Activated T-helper 1 cell treated with anti-CD3 and anti-CD28 coated beads, Interleukin-12 subunit alpha, Interleukin-12 subunit beta, Interleukin-2, Interleukin-4 antibody, amounts not matched to agents 30 ng/mL and 10 ng/mL and 1 ng/mL, durations not matched to agents 14 hours and 24 hours and 36 hours (primary cell): Measurements from ENCODE around the gene WSCD1. TPM values are rescaled to one million over a fixed set of nuclear protein-coding genes. Genes with fewer than 3 reads are reported as not detected.

Source experiments
- DNase-seq: peaks from one replicate; pipeline ENCODE4 v3.0.0; 2021; ENCODE audit warnings: low spot score
- H3K27ac Mint-ChIP-seq: one replicate; pipeline ENCODE4 v1.8.0; 2021; ENCODE audit warnings: mild to moderate bottlenecking, mixed read lengths
- H3K27me3 Mint-ChIP-seq: one replicate; pipeline ENCODE4 v1.8.0; 2022; ENCODE audit warnings: mild to moderate bottlenecking, moderate library complexity, mixed read lengths; ENCODE audit not compliant: insufficient read depth
- H3K36me3 Mint-ChIP-seq: one replicate; pipeline ENCODE4 v1.8.0; 2021; ENCODE audit warnings: low read depth, mixed read lengths
- H3K4me1 Mint-ChIP-seq: one replicate; pipeline ENCODE4 v1.8.0; 2021; ENCODE audit warnings: low read depth, mixed read lengths
- H3K4me3 Mint-ChIP-seq: one replicate; pipeline ENCODE4 v1.8.0; 2021; ENCODE audit warnings: mild to moderate bottlenecking, moderate library complexity, mixed read lengths
- H3K9me3 Mint-ChIP-seq: one replicate; pipeline ENCODE4 v1.8.0; 2021; ENCODE audit warnings: mixed read lengths
- intact Hi-C: fragments of 100-400 bp; cut with micrococcal nuclease; formaldehyde crosslinking; loops from one replicate; pipeline ENCODE4 v1.15.1; 2024
- total RNA-seq: library from RNA; stranded (reverse); gene quantifications from 2 replicates; pipeline ENCODE4 v1.2.3, GENCODE V29; 2022

WSCD1 gene
- total RNA-seq, 1 donor from 2014 or later, result 0.10 TPM

DNA sequence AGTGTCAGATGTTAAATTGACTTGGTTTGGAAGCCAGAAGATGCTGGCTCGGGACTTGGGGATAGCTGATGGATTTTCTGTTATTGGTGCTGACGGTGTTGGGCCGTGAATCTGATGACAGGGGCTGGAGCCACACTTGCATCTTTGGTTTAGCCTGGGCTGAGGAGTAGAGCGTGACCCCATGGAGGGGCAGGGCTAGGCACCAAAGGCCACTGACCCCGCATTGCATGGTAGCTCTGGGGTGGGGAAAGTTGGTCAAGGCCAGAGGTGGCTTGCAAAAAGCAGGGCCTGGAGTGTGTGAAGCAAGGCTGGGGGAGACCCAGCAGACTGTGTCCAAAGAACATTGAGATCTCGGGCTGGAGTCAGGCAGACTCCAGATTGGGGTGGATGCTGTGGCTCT, 25.3 kb downstream of the WSCD1 start:
- Mint-ChIP-seq H3K27me3 (peaks cover 2% of the 10 kb centered on the region), H3K4me3 (no peak overlapping the region), H3K27ac (no peak overlapping the region), H3K4me1 (no peaks in the 10 kb centered on the region), H3K9me3 (no peaks in the 10 kb centered on the region), H3K36me3 (no peaks in the 10 kb centered on the region)
- DNase-seq, result no peak
- intact Hi-C loops, result no loop called here

GRCh38 chr17:6096201-6097004, 26.2 kb downstream of the WSCD1 start:
- no peak for DNase-seq
- Mint-ChIP-seq H3K9me3 (no peaks in the 10 kb centered on the region), H3K36me3 (no peaks in the 10 kb centered on the region), H3K27ac (no peak overlapping the region), H3K4me1 (no peaks in the 10 kb centered on the region), H3K4me3 (no peak overlapping the region), H3K27me3 (peaks cover 2% of the 10 kb centered on the region)
- intact Hi-C loops, result no loop called here

DNA sequence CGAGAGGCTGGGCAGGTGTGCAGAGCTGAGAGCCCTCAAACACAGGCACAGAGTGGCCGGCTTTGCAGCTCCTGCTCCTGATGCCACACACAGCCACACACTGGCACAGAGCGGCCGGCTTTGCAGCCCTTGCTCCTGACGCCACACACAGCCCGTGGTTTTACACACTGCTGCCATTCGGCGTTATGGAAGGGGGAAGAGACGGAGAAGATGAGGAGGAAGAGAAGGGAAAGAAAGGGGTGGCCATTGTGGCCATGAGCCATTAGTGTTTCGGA, 26.8 kb downstream of the WSCD1 start:
- H3K27ac Mint-ChIP-seq, result no peak overlapping the region
- H3K27me3 Mint-ChIP-seq, result peaks cover 2% of the 10 kb centered on the region
- no peak for DNase-seq
- H3K36me3 Mint-ChIP-seq, result no peaks in the 10 kb centered on the region
- H3K4me3 Mint-ChIP-seq, result no peak overlapping the region
- intact Hi-C loops, result no loop called here
- no peaks in the 10 kb centered on the region for H3K9me3 Mint-ChIP-seq
- H3K4me1 Mint-ChIP-seq, result no peaks in the 10 kb centered on the region

DNA sequence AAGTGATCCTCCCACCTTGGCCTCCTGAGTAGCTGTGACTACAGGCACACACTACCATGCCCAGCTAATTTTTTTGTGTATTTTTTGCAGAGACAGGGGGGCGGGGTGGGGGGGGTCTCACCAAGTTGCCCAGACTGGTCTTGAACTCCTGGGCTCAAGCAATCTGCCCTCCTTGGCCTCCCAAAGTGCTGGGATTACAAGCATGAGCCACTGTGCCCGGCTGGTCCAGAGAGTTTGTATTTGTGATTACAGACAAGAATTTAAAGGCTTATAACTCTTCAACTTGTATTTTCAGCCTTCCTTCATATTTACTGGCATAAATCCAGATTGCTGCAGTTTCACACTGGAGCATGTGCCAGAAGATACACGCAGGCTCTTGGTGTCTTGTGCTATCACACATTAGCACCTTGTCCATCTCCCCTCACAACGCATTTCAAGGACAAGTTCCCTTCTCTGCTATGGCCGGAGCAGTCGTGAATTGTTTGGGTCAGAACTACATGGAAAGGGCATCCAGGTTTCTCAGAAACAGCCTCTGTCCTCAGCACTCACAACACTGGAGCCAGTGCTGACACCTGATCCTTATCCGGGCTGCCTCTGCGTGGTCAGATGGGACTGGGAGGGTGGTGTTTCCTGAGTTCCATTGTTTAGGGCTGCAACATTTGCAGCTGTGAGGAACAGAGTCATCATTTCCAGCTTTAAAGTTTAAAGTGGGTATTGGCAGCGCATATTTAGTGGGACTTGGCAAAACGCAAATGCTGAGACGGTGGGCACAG, 28.1 kb downstream of the WSCD1 start:
- no peak for DNase-seq
- Mint-ChIP-seq H3K4me3 (no peak overlapping the region), H3K27ac (no peak overlapping the region)

DNA sequence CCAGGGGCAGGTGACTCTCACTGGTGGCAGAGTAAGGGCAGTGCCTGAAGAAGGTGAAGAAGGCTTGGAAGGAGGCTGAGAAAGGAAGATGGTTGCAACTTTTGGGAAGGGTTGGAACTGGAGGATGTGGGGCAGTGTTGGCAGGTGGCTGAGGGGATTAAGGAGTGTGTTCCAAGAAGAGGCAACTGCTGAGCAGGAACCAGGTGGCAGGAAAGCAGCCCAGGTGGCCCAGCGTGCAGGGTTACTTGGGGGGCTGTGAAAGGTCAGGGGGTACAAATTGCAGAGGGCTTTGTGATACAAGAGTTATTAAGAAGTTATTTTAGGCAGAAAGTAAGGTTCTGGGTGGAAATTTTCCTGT, 28.6 kb downstream of the WSCD1 start:
- H3K9me3 Mint-ChIP-seq, result no peaks in the 10 kb centered on the region
- H3K4me1 Mint-ChIP-seq, result no peaks in the 10 kb centered on the region
- no peak overlapping the region for H3K4me3 Mint-ChIP-seq
- intact Hi-C loops, result no loop called here
- peaks cover 2% of the 10 kb centered on the region for H3K27me3 Mint-ChIP-seq
- no peak overlapping the region for H3K27ac Mint-ChIP-seq
- H3K36me3 Mint-ChIP-seq, result no peaks in the 10 kb centered on the region
- no peak for DNase-seq

More for the DNA sequence above, 28.1 kb downstream of the WSCD1 start:
- Mint-ChIP-seq H3K36me3 (no peaks in the 10 kb centered on the region), H3K27me3 (peaks cover 2% of the 10 kb centered on the region), H3K9me3 (no peaks in the 10 kb centered on the region), H3K4me1 (no peaks in the 10 kb centered on the region)
- intact Hi-C loops, result no loop called here

DNA sequence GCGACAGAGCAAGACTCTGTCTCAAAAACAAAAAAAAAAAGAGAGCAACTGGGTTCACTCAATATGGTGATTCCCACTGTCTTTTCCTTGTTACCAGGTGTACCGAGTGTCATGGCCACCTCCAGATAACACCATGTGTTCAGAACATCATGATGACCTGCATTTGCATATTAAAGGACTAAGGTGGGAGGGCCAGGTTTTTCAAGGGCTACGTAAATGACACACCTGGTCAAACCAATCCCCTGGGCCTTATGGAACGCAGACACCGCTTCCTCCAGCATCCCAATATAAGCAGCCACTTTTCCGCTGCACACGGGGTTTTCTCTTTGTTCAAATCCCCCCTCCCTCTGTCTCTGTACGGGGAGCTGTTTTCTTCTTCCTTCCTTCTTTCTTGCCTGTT, 29.3 kb downstream of the WSCD1 start:
- Mint-ChIP-seq H3K27ac (no peak overlapping the region), H3K4me3 (no peak overlapping the region), H3K9me3 (no peaks in the 10 kb centered on the region), H3K36me3 (no peaks in the 10 kb centered on the region), H3K27me3 (peaks cover 2% of the 10 kb centered on the region), H3K4me1 (no peaks in the 10 kb centered on the region)
- DNase-seq, result no peak
- intact Hi-C loops, result no loop called here

- H3K27me3 Mint-ChIP-seq, result peaks cover 2% of the 10 kb centered on the region
- DNase-seq, result no peak
- no peaks in the 10 kb centered on the region for H3K36me3 Mint-ChIP-seq
- H3K4me1 Mint-ChIP-seq, result no peaks in the 10 kb centered on the region
- no peak overlapping the region for H3K4me3 Mint-ChIP-seq
- no peak overlapping the region for H3K27ac Mint-ChIP-seq
- intact Hi-C loops, result no loop called here
- no peaks in the 10 kb centered on the region for H3K9me3 Mint-ChIP-seq
These were observed 30.0 kb downstream of the WSCD1 start for GRCh38 chr17:6100146-6100545.

- Mint-ChIP-seq H3K27ac (no peak overlapping the region), H3K27me3 (peaks cover 2% of the 10 kb centered on the region), H3K4me1 (no peaks in the 10 kb centered on the region), H3K9me3 (no peaks in the 10 kb centered on the region), H3K4me3 (no peak overlapping the region), H3K36me3 (no peaks in the 10 kb centered on the region)
- intact Hi-C loops, result no loop called here
- DNase-seq, result no peak
These were observed 30.8 kb downstream of the WSCD1 start for GRCh38 chr17:6100891-6101500.

DNA sequence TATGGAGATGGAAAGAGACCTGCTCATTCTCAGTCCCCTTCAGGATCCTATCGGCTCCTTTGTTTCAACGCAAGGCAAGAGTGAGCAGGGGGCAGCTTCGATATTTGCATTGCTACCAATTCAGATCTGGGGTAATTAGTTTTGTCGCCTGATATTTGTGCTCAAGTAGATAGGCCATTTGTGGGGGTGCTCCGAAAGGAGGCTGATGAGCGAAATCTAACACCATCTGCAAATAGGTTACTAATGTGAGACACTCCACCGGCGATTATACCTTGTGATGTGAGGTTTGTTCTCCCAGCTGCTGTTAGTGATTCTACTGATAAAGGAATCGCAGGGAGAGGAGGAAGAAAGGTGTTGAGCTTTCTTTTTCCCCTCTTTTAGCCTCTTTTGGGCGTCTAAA, 31.5 kb downstream of the WSCD1 start:
- Mint-ChIP-seq H3K27ac (no peak overlapping the region), H3K36me3 (no peaks in the 10 kb centered on the region), H3K4me3 (no peak overlapping the region), H3K9me3 (no peaks in the 10 kb centered on the region), H3K4me1 (no peaks in the 10 kb centered on the region), H3K27me3 (peaks cover 2% of the 10 kb centered on the region)
- no peak for DNase-seq
- intact Hi-C loops, result no loop called here

- Mint-ChIP-seq H3K4me3 (no peak overlapping the region), H3K4me1 (no peaks in the 10 kb centered on the region), H3K27me3 (peaks cover 2% of the 10 kb centered on the region), H3K27ac (no peak overlapping the region), H3K9me3 (no peaks in the 10 kb centered on the region), H3K36me3 (no peaks in the 10 kb centered on the region)
- no peak for DNase-seq
- intact Hi-C loops, result no loop called here
These were observed 32.4 kb downstream of the WSCD1 start for GRCh38 chr17:6102615-6103014.

DNA sequence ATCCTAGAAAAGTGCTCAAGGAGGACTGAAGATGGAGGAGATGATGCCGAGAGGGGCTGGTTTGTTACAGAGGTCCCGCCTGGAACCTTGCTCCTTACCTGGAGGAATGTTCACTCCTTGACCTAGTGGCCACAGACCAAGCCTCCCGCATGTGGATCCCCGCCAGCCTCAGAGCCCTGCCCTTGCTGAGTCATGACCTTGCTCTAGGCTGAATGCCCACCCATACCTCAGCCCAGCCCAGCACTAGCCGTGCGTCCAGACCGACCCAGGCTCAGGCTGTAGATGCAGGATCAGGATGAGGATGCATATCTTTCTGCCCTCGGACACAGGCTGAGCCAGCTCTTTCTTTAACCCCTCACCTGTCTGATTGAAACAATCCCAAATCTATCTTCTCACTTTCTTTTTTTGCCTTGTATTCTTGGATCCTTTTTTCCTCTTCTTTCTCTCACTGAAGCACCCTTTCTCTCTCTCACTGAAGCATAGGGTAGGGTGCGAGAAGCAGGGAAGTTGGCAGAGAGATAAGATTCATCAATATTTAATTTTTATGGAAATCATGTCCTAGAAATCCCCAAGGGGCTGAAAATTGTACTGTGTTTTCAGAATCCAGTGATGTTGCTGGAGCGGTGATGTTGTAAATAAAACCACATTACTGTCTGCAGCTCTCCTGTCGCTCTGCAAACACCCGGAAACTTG, 34.9 kb downstream of the WSCD1 start:
- Mint-ChIP-seq H3K9me3 (no peaks in the 10 kb centered on the region), H3K27me3 (no peaks in the 10 kb centered on the region), H3K4me1 (no peaks in the 10 kb centered on the region), H3K36me3 (no peaks in the 10 kb centered on the region), H3K27ac (no peak overlapping the region), H3K4me3 (no peak overlapping the region)
- intact Hi-C loops, result no loop called here
- DNase-seq, result no peak

DNA sequence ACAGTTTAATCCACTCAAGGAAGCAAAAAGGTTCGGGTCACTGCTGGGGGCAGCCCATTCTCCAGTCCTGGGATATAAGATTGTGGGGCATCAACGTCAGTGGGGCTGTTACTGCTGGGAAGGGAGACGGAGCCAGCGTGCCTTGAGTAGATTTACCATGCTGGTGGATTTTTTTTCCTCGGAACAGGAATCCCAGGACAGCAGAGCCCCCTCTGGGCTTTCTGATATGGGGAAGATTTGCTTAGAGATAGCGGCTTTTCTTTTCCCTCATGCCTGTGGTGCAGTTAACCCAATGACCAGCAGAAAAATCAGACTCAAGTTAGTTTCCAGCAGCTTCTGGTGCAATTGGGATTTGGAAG, 35.4 kb downstream of the WSCD1 start:
- intact Hi-C loops, result no loop called here
- no peaks in the 10 kb centered on the region for H3K27me3 Mint-ChIP-seq
- DNase-seq, result no peak
- H3K36me3 Mint-ChIP-seq, result no peaks in the 10 kb centered on the region
- H3K27ac Mint-ChIP-seq, result no peak overlapping the region
- H3K4me3 Mint-ChIP-seq, result no peak overlapping the region
- H3K9me3 Mint-ChIP-seq, result no peaks in the 10 kb centered on the region
- H3K4me1 Mint-ChIP-seq, result no peaks in the 10 kb centered on the region

DNA sequence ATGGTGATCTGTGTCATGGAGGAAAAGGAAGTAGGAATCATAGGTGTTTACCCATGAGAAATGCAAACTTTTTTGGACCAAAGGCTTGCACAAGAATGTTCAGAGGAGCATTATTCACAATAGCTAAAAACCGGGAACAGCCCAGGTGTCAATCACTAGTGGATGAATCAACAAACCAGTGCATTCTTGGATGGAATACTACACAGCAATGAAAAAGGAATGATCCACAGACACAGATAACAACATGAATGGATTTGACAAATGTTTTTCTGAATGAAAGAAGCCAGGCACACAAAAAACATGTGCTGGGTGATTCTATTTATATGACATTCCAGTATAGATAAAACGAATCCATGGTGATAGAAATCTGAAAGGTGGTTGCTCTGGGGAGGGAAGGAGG, 36.0 kb downstream of the WSCD1 start:
- Mint-ChIP-seq H3K27ac (no peak overlapping the region), H3K4me3 (no peak overlapping the region), H3K4me1 (no peaks in the 10 kb centered on the region), H3K36me3 (no peaks in the 10 kb centered on the region), H3K9me3 (no peaks in the 10 kb centered on the region), H3K27me3 (no peaks in the 10 kb centered on the region)
- intact Hi-C loops, result no loop called here
- DNase-seq, result no peak
